ENCODE results near the gene PLAGL2. TPM values are rescaled to one million over a fixed set of nuclear protein-coding genes. Genes with fewer than 3 reads are reported as not detected.
"Not testable (repeated sequence)": the region's sequence is repeated elsewhere in the genome, so short reads cannot be mapped to it uniquely, and the experiment has no call there.

Gene PLAGL2
- total RNA-seq, 1 donor from 2014 or later: 17.4 TPM

DNA sequence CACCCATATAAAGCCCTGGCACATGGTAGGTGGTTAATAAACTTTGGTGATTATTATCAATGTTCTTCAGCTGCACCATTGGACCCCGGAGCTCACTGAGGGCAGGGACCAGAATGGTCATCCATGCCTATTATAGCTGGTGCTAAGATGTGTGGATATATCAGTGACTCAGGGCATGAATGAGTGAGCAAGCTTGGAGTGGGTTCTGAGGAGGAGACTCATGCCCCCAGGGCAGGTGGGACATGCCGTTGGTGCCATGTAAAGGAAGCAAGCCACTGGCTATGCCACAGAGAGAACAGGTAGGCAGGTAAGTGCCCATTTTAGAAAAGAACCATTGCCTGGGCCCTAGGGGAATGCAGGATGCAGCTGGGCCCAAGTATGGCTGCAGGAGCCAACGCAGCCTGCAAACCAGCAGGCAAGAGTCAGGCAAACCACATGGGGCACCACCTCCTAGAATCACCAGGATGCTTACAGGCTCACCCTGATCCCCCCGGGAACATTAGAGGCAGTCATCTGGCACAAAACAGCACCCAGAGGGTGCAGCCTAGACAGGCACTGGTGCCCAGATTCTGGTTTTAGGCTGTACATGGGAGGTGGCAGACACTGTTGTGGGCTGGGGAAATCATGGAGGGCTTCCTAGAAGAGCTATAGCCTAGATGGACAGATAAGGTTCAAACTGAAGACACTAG, 23.5 kb downstream of the PLAGL2 start:
- no peak for DNase-seq (ENCODE audit: low spot score)

DNA sequence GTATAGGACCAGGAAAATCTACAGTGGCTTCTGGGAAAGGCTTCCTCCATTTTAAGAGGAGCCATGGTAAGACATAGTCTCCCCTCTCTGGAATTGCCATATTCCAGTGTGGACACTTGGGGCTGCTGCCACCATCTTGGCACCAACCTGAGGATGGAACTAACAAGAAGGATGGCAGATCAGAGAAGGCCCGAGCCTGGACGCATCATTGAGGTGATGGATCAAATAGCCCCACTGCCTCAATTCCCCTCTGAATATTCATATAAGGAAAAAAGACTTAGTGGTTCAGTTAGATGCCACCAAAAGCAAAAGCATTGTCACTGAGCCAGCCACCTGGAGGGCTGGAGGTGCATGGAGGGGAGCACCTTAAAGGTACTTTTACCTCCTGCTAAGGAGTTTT, 25.9 kb downstream of the PLAGL2 start:
- no peak for DNase-seq (ENCODE audit: low spot score)

DNA sequence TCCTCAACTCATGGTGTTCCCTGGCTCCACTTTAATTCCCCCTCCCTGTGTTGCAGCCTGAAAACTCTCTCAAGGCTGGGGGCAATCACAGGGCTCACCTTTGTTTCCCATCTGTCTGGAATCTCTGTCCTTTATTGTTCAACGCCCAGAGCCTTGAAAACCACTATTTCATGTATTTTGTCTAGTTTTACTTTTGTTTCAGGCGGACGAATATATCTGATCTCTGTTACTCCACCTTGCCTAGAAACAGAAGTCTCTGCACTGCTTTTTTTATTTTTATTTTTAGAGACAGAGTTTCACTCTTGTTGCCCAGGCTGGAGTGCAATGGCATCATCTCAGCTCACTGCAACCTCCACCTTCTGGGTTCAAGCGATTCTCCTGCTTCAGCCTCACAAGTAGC, 27.6 kb downstream of the PLAGL2 start:
- DNase-seq (ENCODE audit: low spot score): no peak

DNA sequence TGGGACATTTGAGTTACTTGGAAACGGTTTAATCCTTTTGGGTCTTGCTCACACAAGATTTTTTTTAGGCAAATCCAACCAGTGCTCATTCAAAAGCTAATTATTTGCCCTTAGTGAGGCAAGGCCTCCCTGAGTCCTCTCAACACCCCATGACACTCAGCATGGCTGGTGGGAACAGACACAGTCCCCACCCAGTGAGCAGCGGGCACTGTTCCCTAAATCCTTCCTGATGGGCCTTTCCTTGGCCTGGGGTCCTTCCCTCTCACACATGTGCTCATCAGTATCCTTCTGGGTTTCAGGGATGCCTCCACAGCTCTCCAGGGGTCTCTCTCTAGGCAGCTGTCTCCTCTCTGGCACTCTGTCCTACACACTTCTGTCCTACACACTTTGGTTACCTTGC, 28.0 kb downstream of the PLAGL2 start:
- no peak for DNase-seq (ENCODE audit: low spot score)

DNA sequence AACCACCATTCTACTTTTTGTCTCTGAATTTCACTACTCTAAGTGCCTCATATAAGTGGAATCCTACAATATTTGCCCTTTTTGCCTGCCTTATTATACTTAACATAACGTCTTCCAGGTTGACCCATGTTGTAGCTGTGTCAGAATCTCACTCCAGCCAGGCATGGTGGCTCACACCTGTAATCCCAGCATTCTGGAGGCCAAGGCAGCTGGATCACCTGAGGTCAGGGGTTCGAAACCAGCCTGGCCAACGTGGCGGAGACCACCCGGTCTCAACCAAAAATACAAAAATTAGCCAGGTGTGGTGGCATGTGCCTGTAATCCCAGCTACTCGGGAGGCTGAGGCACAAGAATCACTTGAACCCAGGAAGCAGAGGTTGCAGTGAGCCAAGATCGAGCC, 29.8 kb downstream of the PLAGL2 start:
- DNase-seq (ENCODE audit: low spot score): not testable (repeated sequence)

- DNase-seq (ENCODE audit: low spot score): no peak
Observed at GRCh38 chr20:32168184-32168910, 39.2 kb downstream of the PLAGL2 start.

DNA sequence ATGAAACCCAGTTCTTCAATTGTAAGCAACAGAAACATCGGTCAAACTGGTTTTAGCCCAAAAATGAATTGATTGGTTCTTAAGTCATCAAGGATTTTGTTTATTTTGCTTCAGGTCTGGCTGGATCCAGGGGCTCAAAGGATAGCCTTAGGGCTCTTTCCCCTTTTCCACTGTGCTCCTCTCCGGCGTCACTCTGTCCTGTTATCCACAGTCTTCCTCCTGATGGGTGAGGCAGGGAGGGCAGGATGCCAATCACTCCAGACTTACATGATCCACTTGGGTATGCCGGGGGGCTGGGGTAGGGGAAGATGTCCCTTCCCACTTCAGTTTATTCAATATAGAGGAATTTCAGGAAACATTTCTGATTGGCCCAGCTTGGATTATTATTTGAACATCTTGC, 40.0 kb downstream of the PLAGL2 start:
- no peak for DNase-seq (ENCODE audit: low spot score)

DNA sequence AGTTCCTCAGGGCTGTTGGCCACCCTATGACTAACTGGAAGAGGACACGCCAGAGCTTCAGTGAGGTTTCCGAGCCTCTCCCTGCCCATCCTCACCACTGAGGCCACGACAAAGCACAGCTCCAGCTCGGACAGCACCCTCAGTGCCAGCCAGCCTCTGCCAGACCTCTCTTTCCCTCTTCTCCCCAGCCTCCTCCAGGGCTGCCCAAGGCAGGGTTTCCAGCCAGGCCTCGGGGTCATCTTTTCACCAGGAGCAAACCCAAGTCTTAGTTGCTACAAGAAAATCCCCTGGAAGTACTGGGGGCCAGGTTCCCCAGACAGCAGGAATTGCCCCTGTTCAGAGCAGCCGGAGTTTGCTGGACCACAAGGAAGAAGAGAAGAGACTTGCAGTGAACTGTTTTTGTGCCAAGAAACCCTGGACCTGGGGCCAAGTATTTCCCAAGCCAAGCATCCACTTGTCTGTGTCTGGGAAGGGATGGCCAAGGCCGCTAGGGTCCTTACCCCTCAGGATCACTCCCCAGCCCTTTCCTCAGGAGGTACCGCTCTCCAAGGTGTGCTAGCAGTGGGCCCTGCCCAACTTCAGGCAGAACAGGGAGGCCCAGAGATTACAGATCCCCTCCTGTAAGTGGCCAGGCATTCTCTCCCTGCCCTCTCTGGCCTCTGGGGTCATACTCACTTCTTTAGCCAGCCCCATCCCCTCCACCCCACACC, 41.6 kb downstream of the PLAGL2 start:
- no peak for DNase-seq (ENCODE audit: low spot score)

- no peak for DNase-seq (ENCODE audit: low spot score)
Observed at GRCh38 chr20:32164984-32165735, 42.4 kb downstream of the PLAGL2 start.

DNA sequence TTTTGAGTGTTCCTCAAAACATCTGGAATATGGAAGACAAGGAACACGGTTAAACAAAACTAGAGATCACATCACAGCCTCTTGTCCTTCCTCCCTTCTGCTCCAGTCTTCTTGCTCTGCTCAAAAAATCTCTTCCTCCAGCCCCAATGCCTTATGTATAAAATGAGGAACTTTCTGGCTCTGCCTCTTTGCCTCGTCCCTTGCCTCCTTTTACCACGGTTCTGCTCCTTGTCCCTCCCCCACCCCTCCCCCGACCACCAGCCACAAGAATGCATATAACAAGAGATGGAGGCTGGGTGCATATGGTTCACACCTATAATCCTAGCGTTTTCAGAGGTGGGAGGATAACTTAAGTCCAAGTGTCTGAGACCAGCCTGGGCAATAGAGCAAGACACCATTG, 43.6 kb downstream of the PLAGL2 start:
- no peak for DNase-seq (ENCODE audit: low spot score)

DNA sequence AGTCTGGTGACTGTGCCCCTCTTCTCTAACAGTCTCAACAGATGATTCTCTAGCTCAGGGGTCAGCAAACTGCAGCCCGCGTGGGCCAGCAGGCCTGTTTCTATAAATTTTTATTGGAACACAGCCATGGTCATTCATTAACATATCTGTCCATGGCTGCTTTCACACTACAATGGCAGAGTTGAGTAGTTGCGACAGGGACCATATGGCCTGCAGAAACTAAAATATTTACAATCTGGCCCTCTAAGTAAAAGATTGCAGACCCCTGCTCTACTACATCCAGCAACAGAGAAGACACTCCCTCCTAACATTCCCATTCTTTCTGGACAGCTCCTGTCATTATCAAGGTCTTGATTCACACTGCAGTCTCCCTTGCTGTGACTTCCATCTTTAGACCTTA, 45.2 kb downstream of the PLAGL2 start:
- no peak for DNase-seq (ENCODE audit: low spot score)

DNA sequence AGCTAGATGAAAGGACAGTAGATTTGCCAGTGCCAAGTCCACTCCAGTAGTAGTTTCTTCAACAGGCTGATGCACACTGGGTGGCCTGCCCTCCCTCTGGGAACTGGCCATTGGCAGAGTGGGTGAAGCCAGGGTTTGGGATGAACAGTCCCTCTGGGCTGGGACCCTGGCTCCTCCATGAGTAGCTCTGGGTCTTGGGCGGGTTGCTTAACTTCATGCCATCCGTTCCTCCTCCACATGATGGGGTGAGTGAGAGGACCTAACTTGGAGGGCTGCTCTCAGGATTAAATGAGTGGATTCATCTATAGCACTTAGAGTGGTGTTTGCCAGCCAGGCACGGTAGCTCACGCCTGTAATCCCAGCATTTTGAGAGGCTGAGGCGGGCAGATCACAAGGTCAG, 47.2 kb downstream of the PLAGL2 start:
- no peak for DNase-seq (ENCODE audit: low spot score)

GRCh38 chr20:32159766-32160221, 47.7 kb downstream of the PLAGL2 start:
- no peak for DNase-seq (ENCODE audit: low spot score)

DNA sequence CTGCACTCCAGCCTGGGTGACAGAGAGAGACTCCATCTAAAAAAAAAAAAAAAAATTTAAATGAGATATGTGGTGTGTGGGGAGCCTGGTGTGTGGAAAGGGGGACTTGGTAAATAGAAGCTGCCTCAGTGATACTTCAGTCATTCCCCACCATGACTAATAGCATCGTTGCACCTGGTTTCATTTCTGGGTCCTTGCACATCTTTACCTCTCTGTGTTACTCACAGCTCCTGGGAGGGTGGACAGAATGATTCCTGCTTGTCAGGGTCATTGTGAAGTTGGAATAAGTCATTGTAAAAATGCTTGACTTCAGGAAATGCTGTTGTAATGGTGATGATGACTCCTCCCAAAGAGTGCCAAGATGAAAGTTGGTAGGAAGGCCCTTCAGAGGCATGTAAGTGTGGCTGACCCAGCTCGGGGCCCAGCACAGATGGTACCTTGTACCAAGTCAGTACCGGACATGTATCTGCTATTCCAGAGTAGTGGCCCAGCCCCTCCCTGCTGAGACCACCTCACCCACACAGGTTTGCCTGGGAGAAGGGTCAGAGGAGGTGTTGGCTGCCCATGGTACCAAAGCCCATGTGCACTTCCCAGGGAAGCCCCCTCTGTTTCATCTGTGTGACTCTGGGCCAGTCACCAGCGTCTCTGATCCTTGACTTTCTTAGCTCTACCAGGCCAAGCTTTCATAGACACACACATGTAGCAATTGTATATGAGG, 48.4 kb downstream of the PLAGL2 start:
- no peak for DNase-seq (ENCODE audit: low spot score)

- DNase-seq (ENCODE audit: low spot score): no peak
Observed at GRCh38 chr20:32158351-32158750, 49.2 kb downstream of the PLAGL2 start.

- no peak for DNase-seq (ENCODE audit: low spot score)
Observed at GRCh38 chr20:32157611-32158010, 49.9 kb downstream of the PLAGL2 start.

DNA sequence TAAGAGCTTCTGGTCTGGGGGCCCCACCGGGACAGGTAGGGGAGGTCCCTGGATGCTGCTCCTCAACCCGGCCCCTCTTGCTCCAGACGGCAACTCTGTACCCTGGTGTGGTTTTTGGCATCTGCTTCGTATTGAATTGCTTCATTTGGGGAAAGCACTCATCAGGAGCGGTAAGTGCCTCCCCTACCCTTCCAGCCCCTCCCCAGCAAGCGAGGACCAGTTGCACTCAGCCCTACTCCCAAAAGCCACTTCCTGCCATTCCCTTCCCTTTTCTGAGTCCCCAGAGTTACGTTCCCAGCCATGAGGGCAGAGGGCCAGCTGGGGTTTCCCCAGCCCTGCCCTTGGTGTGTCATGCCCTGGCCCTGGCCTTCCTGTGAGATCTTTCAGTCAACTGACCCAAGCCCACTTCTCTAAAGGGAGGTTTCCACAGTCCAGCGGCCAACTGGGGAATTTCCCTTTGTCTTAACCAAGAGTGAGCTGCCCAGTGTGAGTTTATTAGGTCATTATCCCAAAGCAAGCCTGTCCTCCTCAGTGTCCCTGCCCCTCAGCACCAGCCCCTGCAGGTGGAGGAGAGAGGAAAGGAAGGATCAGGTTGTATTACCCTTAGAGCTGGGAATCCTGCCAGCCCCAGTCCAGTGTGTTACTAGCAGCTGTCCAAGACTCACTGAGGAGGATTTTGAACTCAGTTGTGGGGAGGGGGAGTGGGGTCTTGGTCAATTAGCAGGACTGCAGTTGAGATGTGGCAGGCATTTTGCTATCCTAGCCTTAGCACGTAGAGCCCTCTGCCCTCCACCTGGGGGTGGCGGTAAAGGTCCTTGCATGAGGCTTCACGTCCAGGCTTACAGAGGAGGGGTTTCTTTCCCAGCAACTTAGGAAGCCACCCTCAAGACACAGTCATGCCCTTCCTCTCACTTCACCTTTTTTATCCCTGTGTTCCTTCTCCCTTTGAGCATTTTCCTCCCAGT, 52.2 kb downstream of the PLAGL2 start:
- DNase-seq (ENCODE audit: low spot score): peak; percentile 72

- DNase-seq (ENCODE audit: low spot score): no peak
Observed at GRCh38 chr20:32153771-32154170, 53.8 kb downstream of the PLAGL2 start.

DNA sequence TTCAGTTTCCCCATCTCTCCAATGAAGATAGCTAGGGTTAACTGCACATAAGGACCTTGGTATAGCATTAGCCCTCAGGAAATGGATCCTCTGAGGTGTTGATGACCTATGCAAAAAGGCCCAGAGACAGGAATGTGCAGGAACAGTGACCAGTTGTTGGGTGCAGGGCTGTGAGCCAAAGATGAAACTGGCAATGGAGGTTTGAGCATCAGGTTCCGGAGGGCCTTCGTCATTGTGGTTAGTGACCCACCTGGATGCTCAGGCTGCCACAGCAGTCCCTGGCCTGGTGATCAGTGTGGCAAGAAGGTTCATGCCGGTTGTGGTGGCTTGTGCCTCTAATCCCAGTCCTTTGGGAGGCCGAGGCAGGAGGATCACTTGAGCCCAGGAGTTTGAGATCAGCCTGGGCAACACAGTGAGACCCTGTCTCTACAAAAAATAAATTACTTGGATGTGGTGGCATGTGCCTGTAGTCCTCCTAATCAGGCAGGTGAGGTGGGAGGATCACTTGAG, 54.3 kb downstream of the PLAGL2 start:
- DNase-seq (ENCODE audit: low spot score): no peak

Measured in ureter (tissue), 1 donor.